DND-41 (cell line): ENCODE measurements around the gene GSTA5.
"Not testable (repeated sequence)": the region's sequence is repeated elsewhere in the genome, so short reads cannot be mapped to it uniquely, and the experiment has no call there.

Source experiments
- ATAC-seq: fragments of 200-7000 bp; cut with Tn5 transposase; 3 replicates; pipeline ENCODE4 v1.9.1; 2021; ENCODE audit warnings: low read depth; ENCODE audit not compliant: insufficient read depth
- DNase-seq: peaks from one replicate; pipeline ENCODE4 v3.0.0-alpha.2; 2020
- H2AFZ ChIP-seq: 2 replicates; pipeline ENCODE4 v1.6.0; 2012; ENCODE audit warnings: low read depth, low read length
- H3K27ac ChIP-seq: 2 replicates; pipeline ENCODE4 v1.5.1; 2012; ENCODE audit warnings: low read length, inconsistent platforms
- H3K27me3 ChIP-seq: fragments of 200-600 bp; sonication (generic); 2 replicates; pipeline ENCODE4 v1.6.0; 2012; ENCODE audit warnings: low read length, mild to moderate bottlenecking, inconsistent platforms; ENCODE audit not compliant: insufficient read depth, poor library complexity
- H3K36me3 ChIP-seq: 2 replicates; pipeline ENCODE4 v1.5.1; 2012; ENCODE audit warnings: low read length, inconsistent platforms; ENCODE audit not compliant: insufficient read depth
- H3K4me1 ChIP-seq: 2 replicates; pipeline ENCODE4 v1.5.1; 2012; ENCODE audit warnings: mild to moderate bottlenecking, low read length; ENCODE audit not compliant: insufficient read depth
- H3K4me2 ChIP-seq: 2 replicates; pipeline ENCODE4 v1.6.0; 2012; ENCODE audit warnings: mild to moderate bottlenecking, moderate library complexity, low read length, inconsistent platforms; ENCODE audit not compliant: insufficient read depth
- H3K4me3 ChIP-seq, 2 experiments: fragments of 200-600 bp in 1 of 2; shearing (Covaris generic) in 1 of 2; 2 replicates each; pipeline ENCODE4 v1.5.1; 2012 to 2016; ENCODE audit warnings: inconsistent platforms in 2 of 2, low read length in 2 of 2, mild to moderate bottlenecking in 2 of 2, low read depth in 1 of 2, moderate library complexity in 1 of 2
- H3K79me2 ChIP-seq: 2 replicates; pipeline ENCODE4 v1.6.0; 2012; ENCODE audit warnings: low read length, inconsistent platforms; ENCODE audit not compliant: insufficient read depth
- H3K9ac ChIP-seq: 2 replicates; pipeline ENCODE4 v1.6.0; 2012; ENCODE audit warnings: low read depth, mild to moderate bottlenecking, inconsistent platforms, low read length, moderate library complexity
- H3K9me3 ChIP-seq: 2 replicates; pipeline ENCODE4 v1.5.1; 2012; ENCODE audit warnings: low read length, moderate library complexity, mild to moderate bottlenecking, inconsistent platforms; ENCODE audit not compliant: insufficient read depth, severe bottlenecking
- H4K20me1 ChIP-seq: 2 replicates; pipeline ENCODE4 v1.6.0; 2012; ENCODE audit warnings: low read length; ENCODE audit not compliant: insufficient read depth
- CTCF ChIP-seq: IDR thresholded peaks from 2 replicates; pipeline ENCODE4 v1.5.1; 2012; ENCODE audit warnings: borderline replicate concordance, low read length, moderate library complexity, mild to moderate bottlenecking; ENCODE audit not compliant: poor library complexity, severe bottlenecking; ENCODE audit errors: extremely low read depth
- EZH2 ChIP-seq: IDR thresholded peaks from 3 replicates; pipeline ENCODE4 v1.6.1; 2012; ENCODE audit warnings: borderline replicate concordance, low read depth, mild to moderate bottlenecking, moderate library complexity, low read length, inconsistent platforms; ENCODE audit not compliant: severe bottlenecking

Gene GSTA5

GRCh38 chr6:52877168-52877567 lies 36.6 kb upstream of the GSTA5 start:
- no peaks in the 10 kb centered on the region for H4K20me1 ChIP-seq
- no peak overlapping the region for H3K4me2 ChIP-seq
- no peak overlapping the region for H2AFZ ChIP-seq
- ATAC-seq (no peak), DNase-seq (no peak)
- peaks cover 7% of the 10 kb centered on the region; the same call in 1 of the 2 replicates for H3K4me1 ChIP-seq
- H3K4me3 ChIP-seq, result no peak overlapping the region
- no peaks in the 10 kb centered on the region for H3K9me3 ChIP-seq
- TF ChIP-seq EZH2 (no peak), CTCF (no peak)
- H3K79me2 ChIP-seq, result no peaks in the 10 kb centered on the region
- H3K27ac ChIP-seq, result no peak overlapping the region
- peaks cover 17% of the 10 kb centered on the region for H3K27me3 ChIP-seq
- H3K36me3 ChIP-seq, result no peaks in the 10 kb centered on the region
- H3K9ac ChIP-seq, result no peak overlapping the region

- no peaks in the 10 kb centered on the region for H3K9me3 ChIP-seq
- no peaks in the 10 kb centered on the region for H3K4me1 ChIP-seq
- no peak overlapping the region for H3K9ac ChIP-seq
- TF ChIP-seq EZH2 (no peak), CTCF (no peak)
- ATAC-seq (no peak), DNase-seq (no peak)
- no peak overlapping the region for H3K4me2 ChIP-seq
- no peak overlapping the region for H3K27ac ChIP-seq
- H4K20me1 ChIP-seq, result no peaks in the 10 kb centered on the region
- peaks cover 20% of the 10 kb centered on the region for H3K27me3 ChIP-seq
- H3K79me2 ChIP-seq, result no peaks in the 10 kb centered on the region
- H3K4me3 ChIP-seq, result no peak overlapping the region
- no peaks in the 10 kb centered on the region for H3K36me3 ChIP-seq
- H2AFZ ChIP-seq, result no peak overlapping the region
Measured at GRCh38 chr6:52876056-52876787, 35.6 kb upstream of the GSTA5 start.

- Histone ChIP-seq H4K20me1 (no peaks in the 10 kb centered on the region), H3K9me3 (no peaks in the 10 kb centered on the region), H3K9ac (no peak overlapping the region), H3K36me3 (no peaks in the 10 kb centered on the region), H3K4me2 (no peak overlapping the region), H3K79me2 (no peaks in the 10 kb centered on the region), H3K27ac (no peak overlapping the region), H3K4me3 (no peak overlapping the region), H2AFZ (no peak overlapping the region), H3K27me3 (peaks cover 20% of the 10 kb centered on the region), H3K4me1 (no peaks in the 10 kb centered on the region)
- no peak for ATAC-seq
- DNase-seq, result no peak
- TF ChIP-seq EZH2 (no peak), CTCF (no peak)
Measured at GRCh38 chr6:52872031-52872430, 31.4 kb upstream of the GSTA5 start.

- Histone ChIP-seq H4K20me1 (no peaks in the 10 kb centered on the region), H3K4me2 (no peak overlapping the region), H3K27me3 (peaks cover 20% of the 10 kb centered on the region), H3K27ac (no peak overlapping the region), H3K36me3 (no peaks in the 10 kb centered on the region), H3K79me2 (no peaks in the 10 kb centered on the region), H3K4me3 (no peak overlapping the region), H3K4me1 (no peaks in the 10 kb centered on the region), H3K9ac (no peak overlapping the region), H2AFZ (no peak overlapping the region), H3K9me3 (no peaks in the 10 kb centered on the region)
- TF ChIP-seq EZH2 (no peak), CTCF (no peak)
- DNase-seq (no peak), ATAC-seq (no peak)
Measured at GRCh38 chr6:52871621-52872020, 31.0 kb upstream of the GSTA5 start.

- not testable (repeated sequence) for H3K9ac ChIP-seq, H3K4me2 ChIP-seq, H2AFZ ChIP-seq, H3K9me3 ChIP-seq, DNase-seq, H3K27ac ChIP-seq, H3K79me2 ChIP-seq, H3K4me3 ChIP-seq, H4K20me1 ChIP-seq, H3K4me1 ChIP-seq, ATAC-seq, H3K36me3 ChIP-seq
- peaks cover 20% of the 10 kb centered on the region for H3K27me3 ChIP-seq
Measured at GRCh38 chr6:52870335-52871091, 29.9 kb upstream of the GSTA5 start.
